Mucosa of descending colon (tissue), 3 donors: ENCODE measurements around the gene PARP12. TPM values are rescaled to one million over a fixed set of nuclear protein-coding genes. Genes with fewer than 3 reads are reported as not detected.

Source experiments
- ATAC-seq: fragments of 200-7000 bp; cut with Tn5 transposase; one replicate; pipeline ENCODE4 v1.9.1; 2020; ENCODE audit warnings: mild to moderate bottlenecking, moderate library complexity
- DNase-seq, 3 donors: peaks; one replicate each; pipeline ENCODE4 v3.0.0-alpha.2; 2020
- H3K36me3 ChIP-seq: fragments of 200-600 bp; one replicate; pipeline ENCODE4 v1.8.0; 2021; ENCODE audit warnings: low read depth, mild to moderate bottlenecking
- H3K4me1 ChIP-seq: fragments of 200-600 bp; one replicate; pipeline ENCODE4 v1.8.0; 2021; ENCODE audit warnings: low read depth, mild to moderate bottlenecking
- H3K4me3 ChIP-seq: fragments of 200-600 bp; one replicate; pipeline ENCODE4 v1.8.0; 2021; ENCODE audit warnings: mild to moderate bottlenecking
- H3K9me3 ChIP-seq: fragments of 200-600 bp; one replicate; pipeline ENCODE4 v1.8.0; 2021; ENCODE audit warnings: mild to moderate bottlenecking
- CTCF ChIP-seq: fragments of 200-600 bp; IDR thresholded peaks from one replicate; pipeline ENCODE4 v1.8.0; 2022; ENCODE audit warnings: antibody characterized with exemption, mild to moderate bottlenecking
- intact Hi-C, 2 donors: fragments of 100-400 bp; cut with DNase I in 1 of 2; cut with micrococcal nuclease in 1 of 2; formaldehyde crosslinking; loops; one replicate each; pipeline versions ENCODE4 v1.11.0 to v1.11.1; 2022; cut with DNase I, micrococcal nuclease
- total RNA-seq, 3 donors: library from RNA; stranded (reverse); fragmentation: NEBNext Ultra II Directional in 2 of 3; extraction: Animal tissue kit (Norgen Biotek cat#: 25700) in 2 of 3; gene quantifications; one replicate each; pipeline versions ENCODE4 v1.2.1 to v1.2.4, GENCODE V29; 2021 to 2023
- donor health status: DM: no; HTN: no; CAD: no; lungs with moderate emphysema.
- donor health status: DM: no; HTN: no; CAD: no.
- donor health status: DM: no; HTN: yes; CAD: no.

PARP12 gene
- total RNA-seq, 3 donors from 2014 or later: 55.7 to 77.0 (median 61.8) TPM

- Histone ChIP-seq H3K9me3 (no peaks in the 10 kb centered on the region), H3K4me3 (no peak overlapping the region), H3K4me1 (no peaks in the 10 kb centered on the region), H3K36me3 (no peaks in the 10 kb centered on the region)
- DNase-seq (no peak), ATAC-seq (no peak)
- TF ChIP-seq CTCF: no peak
- intact Hi-C loops: no loop called here
Measured at GRCh38 chr7:140017543-140017942, 45.2 kb downstream of the PARP12 start.

- ATAC-seq (no peak), DNase-seq (no peak)
- TF ChIP-seq CTCF: no peak
- Histone ChIP-seq H3K4me1 (no peaks in the 10 kb centered on the region), H3K4me3 (no peak overlapping the region), H3K9me3 (no peaks in the 10 kb centered on the region), H3K36me3 (no peaks in the 10 kb centered on the region)
- intact Hi-C loops: no loop called here
Measured at GRCh38 chr7:140017034-140017433, 45.7 kb downstream of the PARP12 start.

GRCh38 chr7:140016540-140016939 lies 46.2 kb downstream of the PARP12 start:
- no peak for DNase-seq
- intact Hi-C loops: no loop called here
- Histone ChIP-seq H3K9me3 (no peaks in the 10 kb centered on the region), H3K4me1 (no peaks in the 10 kb centered on the region), H3K36me3 (no peaks in the 10 kb centered on the region), H3K4me3 (no peak overlapping the region)
- ATAC-seq: no peak
- no peak for TF ChIP-seq CTCF

GRCh38 chr7:140015471-140015970 lies 47.2 kb downstream of the PARP12 start:
- no peak for ATAC-seq
- no peak for DNase-seq
- intact Hi-C loops: no loop called here

GRCh38 chr7:140014123-140014522 lies 48.6 kb downstream of the PARP12 start:
- intact Hi-C loops: no loop called here
- H3K4me3 ChIP-seq: no peak overlapping the region
- H3K36me3 ChIP-seq: no peaks in the 10 kb centered on the region
- no peaks in the 10 kb centered on the region for H3K9me3 ChIP-seq
- no peak for TF ChIP-seq CTCF
- ATAC-seq: no peak
- H3K4me1 ChIP-seq: no peaks in the 10 kb centered on the region
- DNase-seq: no peak

More at GRCh38 chr7:140015471-140015970, 47.2 kb downstream of the PARP12 start:
- Histone ChIP-seq H3K4me1 (no peaks in the 10 kb centered on the region), H3K4me3 (no peak overlapping the region), H3K36me3 (no peaks in the 10 kb centered on the region), H3K9me3 (no peaks in the 10 kb centered on the region)
- TF ChIP-seq CTCF: no peak

GRCh38 chr7:140013676-140014075 lies 49.1 kb downstream of the PARP12 start:
- no peak for TF ChIP-seq CTCF
- H3K4me3 ChIP-seq: no peak overlapping the region
- DNase-seq (no peak), ATAC-seq (no peak)
- intact Hi-C loops: no loop called here
- H3K9me3 ChIP-seq: no peaks in the 10 kb centered on the region
- no peaks in the 10 kb centered on the region for H3K4me1 ChIP-seq
- H3K36me3 ChIP-seq: no peaks in the 10 kb centered on the region
